22Rv1 (cell line): ENCODE results near the gene EPB41L4B.

Experiments
- H3K27ac ChIP-seq: fragments of 450-650 bp; 2 replicates; pipeline ENCODE4 v1.5.1; 2017
- ZFX ChIP-seq: fragments of 450-650 bp; IDR thresholded peaks from 2 replicates; pipeline ENCODE4 v1.6.1; 2017; ENCODE audit warnings: antibody characterized with exemption, borderline replicate concordance
- TF ChIP-seq, protein P1 (sequence below): fragments of 450-650 bp; IDR thresholded peaks from 2 replicates; pipeline ENCODE4 v1.5.1; 2017; ENCODE audit warnings: mild to moderate bottlenecking

The EPB41L4B gene

DNA sequence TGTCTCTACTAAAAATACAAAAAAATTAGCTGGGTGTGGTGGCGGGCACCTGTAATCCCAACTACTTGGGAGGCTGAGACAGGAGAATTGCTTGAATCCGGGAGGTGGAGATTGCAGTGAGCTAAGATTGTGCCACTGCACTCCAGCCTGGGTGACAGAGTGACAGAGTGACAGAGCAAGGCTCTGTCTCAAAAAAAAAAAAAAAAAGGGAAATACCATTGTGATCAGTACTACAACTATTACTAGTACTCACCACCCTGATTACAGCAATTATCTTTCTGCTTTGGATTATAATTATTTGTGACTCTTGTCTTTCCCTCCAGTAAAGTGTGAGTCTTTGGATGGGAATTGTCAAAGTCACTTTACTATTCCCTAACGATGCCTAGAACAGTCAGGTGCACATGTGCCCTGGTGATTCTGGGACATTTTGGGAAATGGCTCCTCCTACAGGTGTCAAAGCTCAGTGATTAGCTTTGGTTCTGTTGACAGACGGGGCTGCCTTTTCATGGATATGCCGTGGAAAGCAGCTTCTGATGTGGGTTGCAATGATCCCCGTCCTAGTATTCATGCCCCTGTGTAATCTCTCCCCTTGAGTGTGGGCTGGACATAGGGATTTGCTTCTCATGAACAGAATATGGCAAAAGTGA lies 122.0 kb downstream of the EPB41L4B start:
- H3K27ac ChIP-seq: no peak overlapping the region
- no peak for TF ChIP-seq ZFX
- TF ChIP-seq, protein P1, sequence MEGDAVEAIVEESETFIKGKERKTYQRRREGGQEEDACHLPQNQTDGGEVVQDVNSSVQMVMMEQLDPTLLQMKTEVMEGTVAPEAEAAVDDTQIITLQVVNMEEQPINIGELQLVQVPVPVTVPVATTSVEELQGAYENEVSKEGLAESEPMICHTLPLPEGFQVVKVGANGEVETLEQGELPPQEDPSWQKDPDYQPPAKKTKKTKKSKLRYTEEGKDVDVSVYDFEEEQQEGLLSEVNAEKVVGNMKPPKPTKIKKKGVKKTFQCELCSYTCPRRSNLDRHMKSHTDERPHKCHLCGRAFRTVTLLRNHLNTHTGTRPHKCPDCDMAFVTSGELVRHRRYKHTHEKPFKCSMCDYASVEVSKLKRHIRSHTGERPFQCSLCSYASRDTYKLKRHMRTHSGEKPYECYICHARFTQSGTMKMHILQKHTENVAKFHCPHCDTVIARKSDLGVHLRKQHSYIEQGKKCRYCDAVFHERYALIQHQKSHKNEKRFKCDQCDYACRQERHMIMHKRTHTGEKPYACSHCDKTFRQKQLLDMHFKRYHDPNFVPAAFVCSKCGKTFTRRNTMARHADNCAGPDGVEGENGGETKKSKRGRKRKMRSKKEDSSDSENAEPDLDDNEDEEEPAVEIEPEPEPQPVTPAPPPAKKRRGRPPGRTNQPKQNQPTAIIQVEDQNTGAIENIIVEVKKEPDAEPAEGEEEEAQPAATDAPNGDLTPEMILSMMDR: peak; percentile 37

- H3K27ac ChIP-seq: no peak overlapping the region
- no peak for TF ChIP-seq ZFX
These were observed 126.8 kb downstream of the EPB41L4B start for GRCh38 chr9:109193974-109194556.

DNA sequence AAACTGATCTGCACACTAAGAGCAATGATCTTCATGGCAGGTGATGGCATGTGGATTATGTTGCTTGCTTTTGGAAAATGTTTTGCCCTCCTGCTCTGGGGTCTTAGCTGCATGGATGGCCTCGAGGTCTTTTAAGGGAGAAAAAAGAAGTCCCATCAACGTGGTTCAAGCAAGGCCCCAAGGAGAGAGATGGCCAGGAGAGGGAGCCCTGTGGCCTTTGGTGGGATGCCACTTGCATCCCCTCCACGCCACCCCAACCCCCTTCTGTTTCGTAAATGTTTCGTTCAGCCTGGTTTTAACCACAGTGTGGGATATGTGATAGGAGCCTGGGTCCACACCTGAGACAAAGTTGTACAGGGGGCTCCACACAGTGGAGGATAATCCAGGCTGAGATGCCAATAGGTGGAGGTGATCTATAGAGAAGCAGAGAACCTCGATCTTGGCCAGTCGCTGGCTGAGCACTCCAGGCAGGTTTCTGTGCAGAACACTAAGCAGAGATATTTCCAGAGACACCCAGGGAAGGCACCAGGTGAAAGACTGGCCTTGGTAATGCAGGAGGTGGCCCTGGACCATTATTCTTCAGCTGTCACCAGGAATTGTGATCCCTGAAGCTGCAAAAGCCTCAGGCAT lies 128.0 kb downstream of the EPB41L4B start:
- TF ChIP-seq ZFX: no peak
- TF ChIP-seq, protein P1: peak; percentile 43; the same call in 1 of the 2 replicates
- H3K27ac ChIP-seq: no peak overlapping the region

DNA sequence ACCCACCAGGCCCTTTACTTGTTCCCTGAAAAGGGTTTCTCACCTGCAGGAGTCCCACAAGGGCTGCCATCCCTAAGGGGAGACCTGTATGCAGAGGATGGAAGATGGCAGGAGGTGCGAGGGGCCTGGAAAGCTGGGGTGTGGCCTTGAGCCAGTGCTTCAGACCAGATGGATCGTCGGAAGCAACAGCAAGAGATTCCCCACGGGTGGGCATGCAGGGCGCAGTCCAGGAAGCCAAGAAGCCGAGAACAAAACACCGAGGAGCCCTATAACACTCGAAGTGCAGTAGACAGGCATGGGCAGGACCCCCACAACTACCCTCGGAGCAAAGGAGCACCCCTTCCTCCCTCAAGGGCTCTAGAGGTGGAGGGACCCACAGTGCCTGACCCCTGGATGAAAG lies 129.1 kb downstream of the EPB41L4B start:
- H3K27ac ChIP-seq: no peak overlapping the region
- TF ChIP-seq ZFX: no peak
- TF ChIP-seq, protein P1: no peak

GRCh38 chr9:109190151-109190550 lies 130.7 kb downstream of the EPB41L4B start:
- H3K27ac ChIP-seq: no peak overlapping the region
- TF ChIP-seq, protein P1: no peak
- no peak for TF ChIP-seq ZFX

- TF ChIP-seq, protein P1: no peak
- TF ChIP-seq ZFX: no peak
These were observed 133.9 kb downstream of the EPB41L4B start for GRCh38 chr9:109186857-109187520.

GRCh38 chr9:109182940-109183798 lies 137.7 kb downstream of the EPB41L4B start:
- TF ChIP-seq, protein P1: peak; percentile 82
- no peak for TF ChIP-seq ZFX
- no peak overlapping the region for H3K27ac ChIP-seq

More at GRCh38 chr9:109186857-109187520, 133.9 kb downstream of the EPB41L4B start:
- no peak overlapping the region for H3K27ac ChIP-seq
